ENCODE measurements around the gene ACOT7.

- TF ChIP-seq CTCF (IDR thresholded peaks at IDR 0.05; ENCODE audit: low read depth, low read length, poor library complexity, severe bottlenecking): no peak
- no peak for TF ChIP-seq EZH2phosphoT487 (IDR thresholded peaks at IDR 0.05; ENCODE audit: borderline replicate concordance, low read length)
These were observed 117.5 kb downstream of the ACOT7 start for GRCh38 chr1:6275826-6276782.
